ENCODE results near the gene TADA2B.

Gene TADA2B

DNA sequence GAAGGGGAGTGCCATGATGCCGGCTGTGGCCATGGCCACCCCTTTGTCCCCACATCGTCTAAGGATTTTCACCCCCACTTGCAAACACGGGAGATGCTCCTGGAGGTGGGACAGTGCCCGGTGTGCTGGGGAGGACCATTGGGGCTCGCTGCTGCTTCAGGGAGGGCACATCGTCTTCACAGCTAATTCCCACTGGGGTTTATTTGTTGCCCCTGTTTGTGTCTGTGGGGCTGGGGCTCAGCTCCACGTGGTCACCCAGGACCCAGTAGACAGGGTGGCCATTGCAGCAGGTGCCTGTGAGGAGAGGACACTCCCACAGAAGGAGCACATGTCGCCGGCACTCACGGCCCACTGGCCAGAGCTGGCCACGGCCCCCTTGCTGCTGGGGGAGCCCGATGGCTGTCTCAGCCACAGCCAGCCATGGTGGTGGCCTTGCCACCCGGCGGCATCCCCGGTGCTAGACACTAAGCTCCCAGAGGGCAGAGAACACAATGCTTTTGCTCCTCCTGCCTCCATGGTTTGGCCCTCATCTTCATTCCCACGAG, 52.5 kb downstream of the TADA2B start:
- TF ChIP-seq CTCF (IDR thresholded peaks at IDR 0.05) = no peak

DNA sequence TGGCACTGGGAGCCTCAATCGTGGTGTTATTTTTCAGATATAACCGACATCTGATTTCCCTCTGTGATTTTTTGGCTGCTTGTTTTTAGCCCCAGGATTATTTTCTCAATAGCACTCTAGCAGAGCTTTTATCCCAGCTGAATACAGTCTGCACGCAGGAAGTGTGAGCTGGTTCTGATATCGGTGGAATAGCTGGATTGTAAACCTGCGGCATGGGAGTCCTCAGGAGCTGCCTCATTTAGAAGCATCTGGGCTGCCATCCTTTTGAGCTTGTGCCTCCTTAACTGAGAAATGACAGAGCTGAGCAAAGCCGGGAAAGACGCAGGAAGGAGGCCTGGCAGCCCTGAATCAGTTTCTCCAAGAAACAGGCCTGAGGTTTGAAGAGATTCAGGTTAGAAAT, 53.1 kb downstream of the TADA2B start:
- no peak for TF ChIP-seq CTCF (IDR thresholded peaks at IDR 0.05)

- peak; percentile 57 for TF ChIP-seq CTCF (IDR thresholded peaks at IDR 0.05)
Observed at GRCh38 chr4:7101692-7102515, 58.7 kb downstream of the TADA2B start.

DNA sequence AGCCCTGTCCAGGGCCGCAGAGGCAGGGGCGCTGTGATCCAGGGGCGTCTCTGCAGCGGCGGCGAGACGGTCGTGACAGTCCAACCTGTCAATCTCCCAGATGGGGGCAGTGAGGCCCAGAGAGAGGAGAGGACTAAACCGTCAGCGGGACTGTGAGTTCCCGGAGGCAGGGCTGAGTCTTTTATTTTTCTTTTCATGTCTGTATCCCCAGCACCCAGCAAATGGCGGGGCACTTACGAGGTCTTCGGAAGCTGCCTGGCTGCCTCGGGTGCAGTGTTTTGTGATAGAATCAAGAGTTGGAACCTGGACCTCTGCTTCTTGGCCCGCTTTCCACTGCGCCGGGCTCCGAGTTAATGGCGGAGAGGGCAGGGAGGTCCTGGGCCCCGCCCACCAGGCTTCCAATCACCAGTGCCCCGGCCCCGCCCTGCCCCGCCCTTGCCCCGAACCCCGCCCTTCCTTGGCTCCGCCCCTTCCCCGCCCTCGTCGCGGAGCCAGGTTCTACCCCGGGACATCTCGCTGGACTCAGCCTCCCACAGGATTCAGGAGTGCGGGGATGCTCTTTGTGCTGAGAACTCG, 59.9 kb downstream of the TADA2B start:
- TF ChIP-seq CTCF (IDR thresholded peaks at IDR 0.05) = no peak; the same call in 1 of the 2 replicates

DNA sequence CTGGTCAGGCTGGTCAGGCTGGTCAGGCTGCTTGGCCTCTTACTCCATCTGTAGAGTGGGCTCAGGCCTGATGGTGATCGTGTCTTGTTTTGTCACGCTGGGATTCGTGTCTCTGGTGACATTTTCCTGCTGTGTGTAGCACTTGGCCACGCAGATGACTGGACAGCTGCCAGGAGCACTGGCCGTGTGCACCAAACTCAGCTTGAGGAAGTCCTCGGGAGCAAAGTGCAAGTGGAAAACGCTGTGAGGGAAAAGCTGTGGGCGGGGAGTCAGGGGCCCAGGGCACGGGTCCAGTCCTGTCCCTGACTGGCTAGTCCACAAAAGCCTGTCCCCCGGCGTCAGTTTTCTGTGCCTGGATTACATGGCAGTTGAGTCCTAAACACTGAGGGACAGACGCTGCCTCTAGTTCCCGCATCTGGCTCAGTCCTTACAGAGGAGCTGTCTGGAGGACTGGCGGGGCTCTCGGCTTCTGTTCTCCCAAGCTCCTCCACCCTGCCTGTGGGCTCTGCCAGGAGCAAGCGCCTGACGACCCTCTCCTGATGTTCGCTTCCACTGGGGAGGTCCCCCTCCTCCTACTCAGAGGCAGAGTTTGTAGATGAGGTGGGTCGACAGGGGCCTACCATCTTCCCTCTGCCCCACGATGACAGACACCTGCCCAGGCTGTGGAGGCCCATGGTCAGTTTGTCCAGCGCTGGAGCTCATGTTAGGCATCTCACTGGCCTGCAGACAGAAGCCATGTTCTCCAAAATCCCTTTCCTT, 60.6 kb downstream of the TADA2B start:
- TF ChIP-seq CTCF (IDR thresholded peaks at IDR 0.05) = no peak

- TF ChIP-seq CTCF (IDR thresholded peaks at IDR 0.05) = no peak
Observed at GRCh38 chr4:7104366-7105031, 61.3 kb downstream of the TADA2B start.

DNA sequence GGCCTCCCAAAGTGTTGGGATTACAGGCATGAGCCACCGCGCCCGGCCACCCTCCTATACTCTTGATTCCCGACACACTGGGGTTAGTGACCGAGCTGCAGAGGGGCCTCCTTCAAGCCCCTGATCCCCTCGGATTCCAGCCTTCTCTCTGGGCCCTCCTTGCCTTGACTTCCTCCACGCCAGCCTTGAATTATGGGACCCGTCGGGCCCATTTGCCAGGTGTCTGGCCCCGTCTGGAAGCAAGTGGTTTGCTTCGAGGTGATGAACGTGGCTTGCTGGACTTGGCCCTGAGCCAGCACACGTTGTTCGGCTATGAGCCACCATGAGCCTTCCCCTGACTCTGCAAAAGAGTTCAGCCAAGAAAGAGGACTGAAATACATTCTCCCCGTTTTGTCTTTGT, 62.1 kb downstream of the TADA2B start:
- TF ChIP-seq CTCF (IDR thresholded peaks at IDR 0.05) = no peak

All from LNCAP (cell line).